NCI-H1694 (cell line): ENCODE results near the gene OXSR1.
A peak's percentile ranks its signal among the peaks of the same experiment; 100 is the strongest.
"Not testable (repeated sequence)": the region's sequence is repeated elsewhere in the genome, so short reads cannot be mapped to it uniquely, and the experiment has no call there.

Source experiments
- DNase-seq: peaks from one replicate; lab custom pipeline; 2025; lab: John Stamatoyannopoulos, UW

OXSR1 gene

DNA sequence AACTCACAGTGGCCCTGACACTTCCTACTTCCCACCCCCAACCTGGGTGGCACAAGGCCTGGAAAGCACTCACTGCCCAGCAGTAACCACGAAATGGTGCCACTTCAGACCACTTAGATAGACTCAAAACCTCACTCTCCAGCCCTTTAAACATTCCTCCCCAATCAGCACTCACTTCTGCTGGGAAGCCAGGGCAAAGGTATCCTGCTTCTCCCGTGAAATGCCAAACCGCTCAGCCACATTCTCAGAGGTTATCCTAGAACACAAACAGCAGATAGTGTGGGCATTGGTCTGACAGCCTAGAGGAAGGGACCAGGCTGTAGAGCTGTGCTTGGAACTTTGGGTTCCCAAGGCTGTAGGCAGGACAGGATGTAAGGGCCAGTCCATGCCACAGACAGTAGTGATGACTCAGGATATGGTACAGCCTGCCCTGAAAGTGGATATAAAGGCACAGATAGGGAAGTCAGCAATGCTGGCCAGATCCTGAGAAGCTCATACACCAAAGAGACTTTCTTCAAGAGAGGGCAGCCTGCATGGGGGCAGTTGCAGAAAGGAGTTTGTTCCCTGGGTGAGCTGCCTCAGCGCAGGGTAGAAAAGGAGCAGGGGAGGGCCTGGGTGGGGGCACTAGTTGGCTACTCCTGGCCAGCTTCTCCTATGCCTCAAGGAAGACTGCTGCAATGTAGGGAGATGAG, 37.6 kb upstream of the OXSR1 start:
- DNase-seq: no peak

DNA sequence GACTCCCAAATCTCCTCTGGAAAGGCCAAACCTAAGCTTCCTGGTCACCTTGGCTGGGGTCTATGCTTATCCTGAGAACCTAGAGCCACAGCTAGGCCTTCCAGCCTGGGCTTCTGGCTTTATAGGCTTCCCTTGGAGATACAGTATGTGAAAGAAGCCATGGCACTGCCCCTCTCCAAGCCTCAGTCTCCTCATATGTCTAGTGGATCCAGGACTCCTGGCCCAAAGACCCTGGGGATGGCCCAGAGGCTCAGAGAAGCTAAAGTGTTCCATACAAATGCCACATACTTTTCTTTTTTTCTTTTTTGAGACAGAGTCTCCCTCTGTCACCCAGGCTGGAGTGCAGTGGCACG, 37.1 kb upstream of the OXSR1 start:
- DNase-seq: no peak

DNA sequence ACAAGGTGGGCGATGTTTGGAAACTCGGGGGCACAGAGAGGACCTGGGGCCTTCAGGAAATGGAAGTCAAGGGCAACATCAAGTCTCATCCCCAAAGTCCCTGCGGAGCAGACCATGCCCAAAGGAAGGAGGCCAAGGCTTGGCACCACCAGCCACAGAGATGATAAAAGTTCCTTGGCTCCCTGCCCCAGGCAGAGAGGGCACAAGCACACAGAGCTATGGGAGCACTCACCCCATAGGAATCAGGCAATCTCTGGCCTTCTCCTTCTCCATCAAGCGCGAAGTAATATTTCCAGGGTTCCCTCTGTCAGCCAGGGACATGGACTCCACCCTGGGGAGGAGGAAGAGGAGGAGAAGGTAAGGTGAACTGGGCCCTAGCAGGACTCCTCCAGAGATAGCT, 36.3 kb upstream of the OXSR1 start:
- DNase-seq: no peak

DNA sequence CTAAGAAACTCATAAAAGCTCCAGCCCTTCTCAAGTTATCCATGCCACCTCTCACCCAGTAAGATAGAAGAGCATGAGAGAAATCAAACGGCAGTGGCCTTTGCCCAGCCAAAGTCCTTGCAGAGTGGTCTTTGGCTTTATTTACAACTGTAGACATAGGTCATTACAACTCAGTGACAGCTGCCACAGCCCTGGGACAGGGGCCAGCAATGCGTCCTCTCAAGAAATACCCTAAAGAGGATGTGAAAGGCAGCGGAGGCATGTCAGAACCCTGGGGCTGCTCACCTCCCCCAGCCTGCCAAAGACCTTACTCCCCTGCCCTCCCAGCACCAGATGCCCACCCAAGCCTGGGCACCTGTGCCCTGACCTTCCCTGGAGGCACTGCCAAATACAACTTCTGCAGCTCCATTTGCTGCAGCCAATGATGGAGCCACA, 34.7 kb upstream of the OXSR1 start:
- no peak for DNase-seq

DNA sequence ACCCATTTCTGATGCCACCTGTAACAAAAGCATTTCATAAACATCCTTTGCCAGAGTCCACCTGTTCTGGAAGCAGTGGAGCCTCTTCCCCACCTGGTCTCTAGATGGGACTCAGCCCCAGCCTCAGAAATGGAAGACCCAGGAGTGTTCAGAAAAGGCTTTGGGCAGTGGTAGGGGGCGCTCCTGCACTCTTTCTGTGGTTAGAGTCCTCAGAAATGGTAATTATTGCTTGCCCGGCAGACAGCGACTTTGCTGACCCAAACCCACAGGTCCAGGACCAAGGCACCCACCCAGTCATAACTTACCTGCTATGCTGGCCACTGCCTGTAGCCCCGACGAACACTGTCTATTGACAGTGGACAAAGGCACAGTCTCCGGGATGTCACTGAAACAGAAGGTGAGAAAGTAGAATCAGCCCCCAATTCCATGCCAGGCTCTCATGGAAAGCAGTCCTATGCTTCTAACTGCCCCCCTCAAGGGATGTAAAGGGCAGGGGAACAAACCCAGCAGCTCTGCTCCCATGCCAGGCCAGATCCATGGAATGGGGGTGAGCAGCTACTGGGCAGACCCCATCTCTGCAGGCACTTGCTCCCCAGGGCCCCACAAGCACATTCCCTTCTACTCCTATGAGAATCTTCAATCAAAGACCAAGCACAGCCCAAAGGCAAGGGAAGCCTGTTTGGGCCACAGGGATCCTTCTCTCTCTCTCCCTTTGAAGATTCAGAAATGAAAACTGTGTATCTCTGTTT, 33.5 kb upstream of the OXSR1 start:
- DNase-seq: no peak

DNA sequence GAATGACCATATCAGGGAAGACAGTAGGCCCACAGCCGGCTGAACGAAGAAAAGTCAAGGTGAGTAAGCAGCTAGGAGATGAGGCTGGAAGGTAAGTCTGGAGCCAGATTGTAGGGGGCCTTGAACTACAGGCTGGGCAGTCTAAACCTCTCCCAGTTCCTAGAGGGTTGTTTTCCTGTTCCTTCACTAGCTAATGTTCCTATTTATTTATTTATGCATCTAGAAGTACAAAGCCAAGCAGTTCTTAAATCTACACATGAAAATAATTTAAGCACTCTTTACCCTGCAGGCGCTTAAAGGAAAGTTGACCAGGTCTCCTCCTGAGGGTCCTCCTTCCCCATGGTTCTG, 32.2 kb upstream of the OXSR1 start:
- no peak for DNase-seq

DNA sequence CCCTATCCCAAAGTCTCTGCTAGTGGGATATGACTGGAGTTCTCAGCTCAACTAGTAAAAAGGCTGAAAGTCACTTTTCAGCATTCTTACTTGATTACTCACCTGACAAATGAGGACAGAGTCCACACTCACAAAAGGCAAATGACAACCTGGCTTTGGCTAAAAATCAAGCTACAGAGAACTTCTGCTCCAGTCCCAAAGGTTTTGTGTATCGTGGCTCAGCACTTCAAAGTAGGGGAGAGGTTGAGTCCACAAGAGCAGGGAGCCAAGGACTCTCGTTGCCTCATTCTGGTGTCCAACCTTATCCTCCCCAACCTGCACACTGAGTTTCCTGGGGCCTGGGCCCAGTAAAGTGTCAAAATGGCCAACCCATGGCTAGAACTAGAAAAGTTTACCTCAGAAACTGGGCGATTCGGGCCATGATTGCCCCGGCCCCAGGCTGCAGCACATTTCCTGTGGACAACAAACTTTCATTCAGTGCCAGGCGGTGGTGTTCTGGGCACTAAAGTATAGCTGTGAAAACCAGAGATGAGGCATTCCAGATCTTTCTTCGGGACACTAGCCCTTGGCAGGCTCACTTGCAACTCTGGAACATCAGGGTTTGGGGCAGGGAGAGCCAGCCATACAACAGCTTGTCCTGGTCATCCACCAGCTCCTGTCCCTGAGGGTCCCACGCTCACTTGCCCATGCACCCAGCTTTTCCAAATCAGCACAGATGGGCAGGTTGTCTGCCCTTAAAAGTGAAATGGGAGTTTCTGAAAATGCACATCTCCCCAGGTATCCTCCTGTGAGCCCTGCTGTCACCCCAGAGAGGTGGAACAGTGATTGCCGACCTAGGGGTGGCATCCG, 31.6 kb upstream of the OXSR1 start:
- DNase-seq: no peak

DNA sequence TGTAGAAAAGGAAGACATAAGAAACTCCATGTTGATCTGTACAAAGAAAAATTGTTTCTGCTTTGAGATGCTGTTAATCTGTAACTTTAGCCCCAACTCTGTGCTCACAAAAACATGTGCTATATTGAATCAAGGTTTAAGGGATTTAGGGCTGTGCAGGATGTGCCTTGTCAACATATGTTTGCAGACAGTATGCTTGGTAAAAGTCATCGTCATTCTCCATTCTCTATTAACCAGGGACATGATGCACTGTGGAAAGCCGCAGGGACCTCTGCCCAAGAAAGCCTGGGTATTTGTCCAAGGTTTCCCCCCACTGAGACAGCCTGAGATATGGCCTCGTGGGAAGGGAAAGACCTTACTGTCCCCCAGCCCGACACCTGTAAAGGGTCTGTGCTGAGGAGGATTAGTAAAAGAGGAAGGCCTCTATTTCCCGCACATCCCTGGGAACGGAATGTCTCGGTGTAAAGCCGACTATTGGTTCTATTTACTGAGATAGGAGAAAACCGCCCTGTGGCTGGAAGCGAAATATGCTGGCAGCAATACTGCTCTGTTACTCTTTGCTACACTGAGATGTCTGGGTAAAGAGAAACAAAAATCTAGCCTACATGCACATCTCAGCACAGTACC, 30.7 kb upstream of the OXSR1 start:
- DNase-seq: not testable (repeated sequence)

DNA sequence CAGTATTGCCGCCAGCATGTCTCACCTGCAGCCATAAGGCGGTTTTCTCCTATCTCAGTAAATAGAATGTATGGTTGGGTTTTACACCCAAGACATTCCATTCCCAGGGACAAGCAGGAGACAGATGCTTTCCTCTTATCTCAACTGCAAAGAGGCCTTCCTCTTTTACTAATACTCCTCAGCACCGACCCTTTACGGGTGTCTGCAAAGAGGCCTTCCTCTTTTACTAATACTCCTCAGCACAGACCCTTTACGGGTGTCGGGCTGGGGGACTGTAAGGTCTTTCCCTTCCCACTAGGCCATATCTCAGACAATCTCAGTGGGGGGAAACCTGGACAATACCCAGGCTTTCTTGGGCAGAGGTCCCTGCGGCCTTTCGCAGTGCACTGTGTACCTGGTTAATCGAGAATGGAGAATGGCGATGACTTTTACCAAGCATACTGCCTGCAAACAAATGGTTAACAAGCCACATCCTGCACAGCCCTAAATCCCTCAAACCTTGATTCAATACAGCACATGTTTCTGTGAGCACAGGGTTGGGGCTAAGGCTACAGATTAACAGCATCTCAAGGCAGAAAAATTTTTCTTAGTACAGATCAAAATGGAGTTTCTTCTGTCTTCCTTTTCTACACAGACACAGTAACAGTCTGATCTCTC, 29.6 kb upstream of the OXSR1 start:
- not testable (repeated sequence) for DNase-seq

DNA sequence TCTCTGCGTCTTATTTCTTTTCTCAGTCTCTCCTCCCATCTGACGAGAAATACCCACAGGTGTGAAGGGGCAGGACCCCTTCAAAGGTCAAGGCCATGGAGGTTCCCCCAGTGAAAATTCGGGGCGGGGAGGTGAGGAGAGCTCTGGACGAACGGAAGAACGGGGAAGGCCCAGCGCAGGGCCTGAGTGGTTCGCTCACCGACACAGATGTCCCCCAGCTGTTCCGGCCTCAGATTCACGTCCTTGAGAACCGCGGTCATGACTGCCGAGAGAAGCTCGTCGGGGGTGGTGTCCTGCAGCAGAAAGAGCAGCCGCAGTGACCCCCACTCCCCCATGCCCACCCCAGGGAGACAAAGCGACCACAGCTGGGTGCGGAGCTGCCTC, 29.0 kb upstream of the OXSR1 start:
- no peak for DNase-seq

DNA sequence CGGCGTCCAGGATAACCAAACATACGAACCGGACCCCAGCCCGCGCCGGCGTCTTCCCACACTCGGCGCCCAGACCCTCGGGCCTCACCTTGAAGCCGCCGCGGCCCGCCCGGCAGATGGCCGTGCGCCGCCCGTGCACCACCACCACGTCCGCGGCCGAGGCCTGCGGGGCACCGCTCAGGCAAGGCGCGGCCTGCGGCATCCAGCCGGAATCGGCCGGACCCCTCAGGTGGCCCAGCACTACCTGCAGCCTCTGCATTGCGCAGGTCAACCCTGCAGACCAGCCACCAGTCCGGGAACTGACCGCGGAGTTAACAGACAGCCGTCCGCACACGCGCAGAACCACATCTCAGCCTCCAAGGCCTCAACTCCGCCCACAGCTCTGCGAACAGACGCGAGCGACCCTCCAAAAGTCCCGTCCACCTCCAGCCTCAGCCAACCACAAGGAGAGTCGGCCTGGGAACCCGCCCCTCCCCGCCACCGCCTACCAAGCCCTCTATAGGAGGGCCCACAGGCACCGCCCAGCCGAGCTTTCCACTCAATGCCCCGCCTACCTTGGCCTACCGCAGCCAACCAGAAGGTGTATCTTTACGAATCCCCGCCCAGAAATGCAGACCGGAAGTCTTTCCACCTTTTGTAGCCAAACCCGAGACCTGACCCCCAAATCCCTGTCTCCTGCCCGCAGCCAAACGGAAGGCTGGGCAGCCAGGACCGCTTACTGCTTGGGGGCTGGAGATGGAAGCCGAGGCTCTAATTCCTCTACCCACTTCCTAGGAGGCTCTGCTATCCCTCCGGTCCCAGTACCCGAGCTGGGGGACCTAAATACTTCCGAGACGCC, 28.3 kb upstream of the OXSR1 start, which contains the start of gene ACAA1:
TSS of gene ACAA1 (minus strand) at position 351 of the 838 bp plus-strand sequence. CDS start at position 259, 92 bp downstream.
- DNase-seq: peak; percentile 88

DNA sequence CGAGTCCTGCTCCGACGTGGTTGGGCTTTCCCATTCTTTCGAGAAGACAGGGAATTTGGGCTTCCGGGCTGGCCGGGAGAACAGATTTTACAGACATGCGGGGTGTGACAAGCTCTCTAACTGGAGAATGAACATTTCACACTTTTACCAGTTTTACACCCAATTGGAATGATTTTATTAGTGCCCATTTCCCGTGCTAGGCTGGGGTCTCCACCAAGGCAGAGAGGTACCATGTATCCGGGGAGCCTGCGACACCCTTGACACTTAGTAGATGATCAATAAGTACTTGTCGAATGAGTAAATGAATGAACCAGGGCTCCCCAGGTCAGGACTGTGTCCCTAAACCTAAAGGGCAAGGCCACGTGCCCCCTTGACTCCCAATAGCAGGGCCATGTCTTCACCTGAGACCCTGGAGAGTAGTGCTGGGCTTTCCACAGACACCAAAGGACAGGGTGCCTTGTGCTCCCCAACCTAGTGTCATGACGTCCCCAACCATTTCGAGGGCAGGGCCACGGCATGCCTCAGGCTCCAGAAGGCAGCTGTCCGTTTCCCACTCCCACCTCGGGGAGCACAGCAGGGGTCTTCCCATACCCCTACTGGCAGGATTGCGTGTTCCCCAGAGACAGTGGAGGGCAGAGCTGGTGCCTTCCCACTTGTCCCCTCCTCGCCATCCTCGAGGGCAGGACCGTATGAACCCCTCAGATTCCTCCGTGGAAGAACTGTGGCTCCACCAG, 27.6 kb upstream of the OXSR1 start:
- DNase-seq: no peak

DNA sequence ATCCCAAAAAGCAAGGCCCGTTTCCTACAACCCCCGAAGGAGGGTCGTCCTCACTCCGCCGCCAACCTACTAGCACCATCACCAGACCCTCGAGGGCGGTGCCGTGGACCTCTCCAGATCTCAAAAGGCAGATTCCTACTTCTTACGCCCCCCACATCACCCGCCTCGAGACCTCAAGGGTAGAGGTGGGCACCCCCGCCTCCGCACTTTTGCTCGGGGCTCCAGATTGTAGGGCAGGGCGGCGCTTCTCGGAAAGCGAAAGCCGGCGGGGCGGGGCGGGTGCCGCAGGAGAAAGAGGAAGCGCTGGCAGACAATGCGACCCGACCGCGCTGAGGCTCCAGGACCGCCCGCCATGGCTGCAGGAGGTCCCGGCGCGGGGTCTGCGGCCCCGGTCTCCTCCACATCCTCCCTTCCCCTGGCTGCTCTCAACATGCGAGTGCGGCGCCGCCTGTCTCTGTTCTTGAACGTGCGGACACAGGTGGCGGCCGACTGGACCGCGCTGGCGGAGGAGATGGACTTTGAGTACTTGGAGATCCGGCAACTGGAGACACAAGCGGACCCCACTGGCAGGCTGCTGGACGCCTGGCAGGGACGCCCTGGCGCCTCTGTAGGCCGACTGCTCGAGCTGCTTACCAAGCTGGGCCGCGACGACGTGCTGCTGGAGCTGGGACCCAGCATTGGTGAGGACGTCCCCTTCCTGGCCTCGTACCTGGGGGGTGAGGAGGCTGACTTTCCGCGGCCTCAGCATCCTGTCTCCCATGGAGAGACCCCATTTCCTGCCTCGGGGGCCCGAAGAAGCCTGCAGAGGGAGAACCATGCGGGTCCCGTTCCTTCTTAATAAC, 26.8 kb upstream of the OXSR1 start, which contains the start of gene MYD88:
TSS of gene MYD88 (plus strand) at position 313 of the 842 bp plus-strand sequence. CDS start at position 353, 40 bp downstream.
- DNase-seq: peak; percentile 6

DNA sequence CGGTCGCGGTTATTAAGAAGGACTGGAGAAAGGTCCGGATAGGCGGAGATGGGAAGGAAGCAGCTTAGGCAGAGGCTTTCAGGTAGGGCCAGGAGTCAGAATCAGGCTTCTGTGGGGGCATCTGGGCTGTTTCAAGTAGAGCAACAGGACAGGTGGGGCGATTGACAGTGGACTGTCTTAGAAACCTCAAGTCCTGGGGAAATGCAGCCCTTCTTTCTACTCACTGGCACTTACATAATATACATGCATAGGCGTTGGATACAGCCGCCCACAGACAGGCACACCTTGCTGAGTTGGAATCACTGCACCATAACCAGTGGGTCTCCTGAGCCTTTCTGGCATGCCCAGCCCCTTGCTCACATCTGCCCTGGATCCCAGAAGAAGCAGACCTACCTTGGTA, 26.1 kb upstream of the OXSR1 start:
- DNase-seq: no peak

DNA sequence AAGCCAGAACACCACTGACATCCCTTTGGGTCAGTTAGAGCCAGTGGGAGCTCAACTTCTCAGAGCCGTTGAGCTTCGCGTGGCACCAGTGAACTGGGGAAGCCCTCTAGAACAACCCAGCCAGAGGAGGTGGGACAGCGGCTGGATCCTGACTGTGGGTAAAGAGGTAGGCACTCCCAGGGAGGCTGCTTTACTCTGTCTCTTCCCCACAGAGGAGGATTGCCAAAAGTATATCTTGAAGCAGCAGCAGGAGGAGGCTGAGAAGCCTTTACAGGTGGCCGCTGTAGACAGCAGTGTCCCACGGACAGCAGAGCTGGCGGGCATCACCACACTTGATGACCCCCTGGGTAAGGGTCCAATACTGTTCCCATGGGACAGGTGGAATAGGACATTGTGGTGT, 25.7 kb upstream of the OXSR1 start:
- no peak for DNase-seq

DNA sequence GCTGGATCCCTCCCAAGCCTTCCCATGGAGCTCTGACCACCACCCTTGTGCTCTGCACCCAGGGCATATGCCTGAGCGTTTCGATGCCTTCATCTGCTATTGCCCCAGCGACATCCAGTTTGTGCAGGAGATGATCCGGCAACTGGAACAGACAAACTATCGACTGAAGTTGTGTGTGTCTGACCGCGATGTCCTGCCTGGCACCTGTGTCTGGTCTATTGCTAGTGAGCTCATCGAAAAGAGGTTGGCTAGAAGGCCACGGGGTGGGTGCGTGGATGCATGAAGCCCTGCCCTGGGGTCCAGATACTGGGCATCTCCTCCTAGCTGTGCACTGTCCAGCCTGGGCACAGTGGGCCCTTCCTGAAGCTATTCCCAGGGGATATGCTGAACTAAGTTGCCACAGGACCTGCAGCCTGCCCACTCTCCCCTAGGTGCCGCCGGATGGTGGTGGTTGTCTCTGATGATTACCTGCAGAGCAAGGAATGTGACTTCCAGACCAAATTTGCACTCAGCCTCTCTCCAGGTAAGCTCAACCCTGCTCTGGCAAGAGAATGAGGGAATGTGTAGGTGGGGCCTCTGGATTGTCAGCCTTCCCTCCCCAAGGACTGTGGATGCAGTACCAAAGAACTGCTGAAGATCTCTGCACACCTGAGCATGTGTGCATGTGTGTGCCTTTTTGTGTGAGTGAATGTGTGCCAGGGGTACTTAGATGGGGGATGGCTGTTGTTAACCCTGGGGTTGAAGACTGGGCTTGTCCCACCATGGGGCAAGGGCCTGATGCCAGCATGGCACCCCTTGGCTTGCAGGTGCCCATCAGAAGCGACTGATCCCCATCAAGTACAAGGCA, 24.8 kb upstream of the OXSR1 start:
- no peak for DNase-seq

DNA sequence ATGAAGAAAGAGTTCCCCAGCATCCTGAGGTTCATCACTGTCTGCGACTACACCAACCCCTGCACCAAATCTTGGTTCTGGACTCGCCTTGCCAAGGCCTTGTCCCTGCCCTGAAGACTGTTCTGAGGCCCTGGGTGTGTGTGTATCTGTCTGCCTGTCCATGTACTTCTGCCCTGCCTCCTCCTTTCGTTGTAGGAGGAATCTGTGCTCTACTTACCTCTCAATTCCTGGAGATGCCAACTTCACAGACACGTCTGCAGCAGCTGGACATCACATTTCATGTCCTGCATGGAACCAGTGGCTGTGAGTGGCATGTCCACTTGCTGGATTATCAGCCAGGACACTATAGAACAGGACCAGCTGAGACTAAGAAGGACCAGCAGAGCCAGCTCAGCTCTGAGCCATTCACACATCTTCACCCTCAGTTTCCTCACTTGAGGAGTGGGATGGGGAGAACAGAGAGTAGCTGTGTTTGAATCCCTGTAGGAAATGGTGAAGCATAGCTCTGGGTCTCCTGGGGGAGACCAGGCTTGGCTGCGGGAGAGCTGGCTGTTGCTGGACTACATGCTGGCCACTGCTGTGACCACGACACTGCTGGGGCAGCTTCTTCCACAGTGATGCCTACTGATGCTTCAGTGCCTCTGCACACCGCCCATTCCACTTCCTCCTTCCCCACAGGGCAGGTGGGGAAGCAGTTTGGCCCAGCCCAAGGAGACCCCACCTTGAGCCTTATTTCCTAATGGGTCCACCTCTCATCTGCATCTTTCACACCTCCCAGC, 24.0 kb upstream of the OXSR1 start:
- DNase-seq: no peak

DNA sequence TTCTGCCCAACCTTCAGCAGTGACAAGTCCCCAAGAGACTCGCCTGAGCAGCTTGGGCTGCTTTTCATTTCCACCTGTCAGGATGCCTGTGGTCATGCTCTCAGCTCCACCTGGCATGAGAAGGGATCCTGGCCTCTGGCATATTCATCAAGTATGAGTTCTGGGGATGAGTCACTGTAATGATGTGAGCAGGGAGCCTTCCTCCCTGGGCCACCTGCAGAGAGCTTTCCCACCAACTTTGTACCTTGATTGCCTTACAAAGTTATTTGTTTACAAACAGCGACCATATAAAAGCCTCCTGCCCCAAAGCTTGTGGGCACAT, 23.4 kb upstream of the OXSR1 start:
- DNase-seq: no peak
